ENCODE measurements around the gene PAQR5. TPM values are rescaled to one million over a fixed set of nuclear protein-coding genes. Genes with fewer than 3 reads are reported as not detected.

The PAQR5 gene
- total RNA-seq, 4 donors from 2014 or later: 19.4 to 30.5 (median 24.5) TPM

GRCh38 chr15:69407719-69408400, 109.1 kb downstream of the PAQR5 start:
- no peak overlapping the region for H3K4me3 ChIP-seq
- no peaks in the 10 kb centered on the region for H3K27me3 ChIP-seq
- H3K4me1 ChIP-seq: no peaks in the 10 kb centered on the region
- TF ChIP-seq CTCF (IDR thresholded peaks at IDR 0.05) (no peak), POLR2A (IDR thresholded peaks at IDR 0.05) (no peak)
- DNase-seq: no peak
- H3K27ac ChIP-seq: no peak overlapping the region
- no peaks in the 10 kb centered on the region for H3K36me3 ChIP-seq
- no peaks in the 10 kb centered on the region for H3K9me3 ChIP-seq

DNA sequence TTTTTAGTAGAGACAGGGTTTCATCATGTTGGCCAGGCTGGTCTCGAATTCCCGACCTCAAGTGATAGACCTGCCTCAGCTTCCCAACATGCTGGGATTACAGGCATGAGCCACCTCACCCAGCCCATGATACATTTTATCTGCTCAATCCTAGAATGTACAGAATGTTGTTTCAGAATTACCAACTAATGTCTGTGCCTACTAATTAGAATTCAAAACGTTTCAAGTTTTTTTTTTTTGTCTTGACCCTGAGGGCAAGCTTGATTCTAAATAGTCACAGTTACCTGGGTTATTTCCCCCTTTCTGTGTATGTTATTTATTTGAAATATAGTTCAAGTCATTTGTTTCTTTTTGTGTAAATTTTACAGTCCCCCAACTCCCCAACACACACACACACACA, 110.1 kb downstream of the PAQR5 start:
- DNase-seq: no peak
- Histone ChIP-seq H3K4me1 (peaks cover 0 to 3% (median 0%) of the 10 kb centered on the region in 4 donors), H3K27me3 (no peaks in the 10 kb centered on the region), H3K9me3 (no peaks in the 10 kb centered on the region), H3K4me3 (no peak overlapping the region), H3K36me3 (no peaks in the 10 kb centered on the region), H3K27ac (no peak overlapping the region)
- TF ChIP-seq POLR2A (IDR thresholded peaks at IDR 0.05) (no peak), CTCF (IDR thresholded peaks at IDR 0.05) (no peak)

- Histone ChIP-seq H3K27me3 (no peaks in the 10 kb centered on the region), H3K27ac (no peak overlapping the region), H3K4me1 (peaks cover 0 to 6% (median 2%) of the 10 kb centered on the region in 4 donors), H3K9me3 (no peaks in the 10 kb centered on the region), H3K36me3 (no peaks in the 10 kb centered on the region), H3K4me3 (no peak overlapping the region)
- no peak for TF ChIP-seq POLR2A (IDR thresholded peaks at IDR 0.05)
- peak in 3 of 6 experiments; percentile 38 to 47 (median 43) for TF ChIP-seq CTCF (IDR thresholded peaks at IDR 0.05)
- DNase-seq: peak in 1 of 3 donors; percentile 56
Observed at GRCh38 chr15:69410248-69410874, 111.6 kb downstream of the PAQR5 start.

- Histone ChIP-seq H3K4me1 (peaks cover 0 to 6% (median 2%) of the 10 kb centered on the region in 4 donors), H3K9me3 (no peaks in the 10 kb centered on the region), H3K27me3 (no peaks in the 10 kb centered on the region), H3K4me3 (no peak overlapping the region), H3K36me3 (no peaks in the 10 kb centered on the region), H3K27ac (no peak overlapping the region)
- no peak for TF ChIP-seq CTCF (IDR thresholded peaks at IDR 0.05)
- TF ChIP-seq POLR2A (IDR thresholded peaks at IDR 0.05): no peak
- no peak for DNase-seq
Observed at GRCh38 chr15:69412274-69412673, 113.6 kb downstream of the PAQR5 start.

- H3K9me3 ChIP-seq: no peaks in the 10 kb centered on the region
- no peak overlapping the region for H3K27ac ChIP-seq
- no peaks in the 10 kb centered on the region for H3K27me3 ChIP-seq
- TF ChIP-seq POLR2A (IDR thresholded peaks at IDR 0.05) (no peak), CTCF (IDR thresholded peaks at IDR 0.05) (no peak)
- no peak overlapping the region for H3K4me3 ChIP-seq
- no peak for DNase-seq
- no peaks in the 10 kb centered on the region for H3K36me3 ChIP-seq
- H3K4me1 ChIP-seq: peaks cover 0 to 6% (median 2%) of the 10 kb centered on the region in 4 donors
Observed at GRCh38 chr15:69412701-69413100, 114.0 kb downstream of the PAQR5 start.
